H1 (cell line): Measurements from ENCODE around the gene ARNT2.

Source experiments
- ASH2L ChIP-seq: fragments of 200-600, 300-600 bp; sonication (generic); IDR thresholded peaks from one replicate; pipeline ENCODE4 v1.7.1; 2017; ENCODE audit warnings: low read length
- CREB1 ChIP-seq: IDR thresholded peaks from 2 replicates; pipeline ENCODE4 v1.6.1; 2012; ENCODE audit warnings: inconsistent platforms
- EGR1 ChIP-seq: IDR thresholded peaks from 2 replicates; pipeline ENCODE4 v1.6.1; 2011; ENCODE audit warnings: low read depth, low read length, borderline replicate concordance
- EP300 ChIP-seq, 2 experiments: IDR thresholded peaks; 1 replicate in 1 of 2; 2 replicates in 1 of 2; pipeline ENCODE4 v1.6.1; 2011 to 2012; ENCODE audit warnings: low read depth in 2 of 2, low read length in 2 of 2, mild to moderate bottlenecking in 2 of 2, borderline replicate concordance in 1 of 2, inconsistent platforms in 1 of 2, moderate library complexity in 1 of 2
- GABPA ChIP-seq: IDR thresholded peaks from 2 replicates; pipeline ENCODE4 v1.6.1; 2011; ENCODE audit warnings: mild to moderate bottlenecking, low read length, moderate library complexity, borderline replicate concordance; ENCODE audit not compliant: insufficient read depth
- POLR2A ChIP-seq, 2 experiments: IDR thresholded peaks; 1 replicate in 1 of 2; 2 replicates in 1 of 2; pipeline ENCODE4 v1.6.1; 2011; ENCODE audit warnings: low read depth in 2 of 2, low read length in 2 of 2, mild to moderate bottlenecking in 2 of 2; ENCODE audit errors: control extremely low read depth in 1 of 2
- SUZ12 ChIP-seq: fragments of 200-600 bp; sonication (generic); IDR thresholded peaks from 2 replicates; pipeline ENCODE4 v1.6.1; 2012; ENCODE audit warnings: mild to moderate bottlenecking, inconsistent platforms, low read length, moderate library complexity, mixed read lengths
- TCF12 ChIP-seq: IDR thresholded peaks from 2 replicates; pipeline ENCODE4 v1.6.1; 2011; ENCODE audit warnings: low read depth, mild to moderate bottlenecking, low read length
- TF ChIP-seq, protein P1 (sequence below), 3 experiments: IDR thresholded peaks; 1 replicate in 2 of 3; 2 replicates in 1 of 3; pipeline versions ENCODE4 v1.5.1 to v1.6.1; 2011; ENCODE audit warnings: low read length in 3 of 3, mild to moderate bottlenecking in 3 of 3, inconsistent platforms in 2 of 3, low read depth in 1 of 3, moderate library complexity in 1 of 3; ENCODE audit not compliant: insufficient read depth in 1 of 3; ENCODE audit errors: control extremely low read depth in 1 of 3

DNA sequence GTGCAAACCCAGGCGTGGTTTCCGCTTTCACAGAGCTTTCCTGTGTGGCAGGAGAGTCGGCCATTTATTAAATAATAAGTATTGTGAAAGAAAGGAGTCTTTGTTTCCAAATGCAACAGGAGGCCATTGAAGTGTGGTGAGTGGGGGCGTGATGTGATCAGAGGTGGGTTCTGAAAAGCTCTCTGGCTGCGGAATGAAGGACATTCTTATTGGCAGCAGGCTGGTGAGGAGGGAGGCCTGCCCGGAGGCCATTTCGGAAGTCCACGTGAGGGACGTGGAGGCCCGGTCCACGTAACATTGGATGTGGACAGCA lies 11.1 kb downstream of the ARNT2 start:
- TF ChIP-seq, protein P1, sequence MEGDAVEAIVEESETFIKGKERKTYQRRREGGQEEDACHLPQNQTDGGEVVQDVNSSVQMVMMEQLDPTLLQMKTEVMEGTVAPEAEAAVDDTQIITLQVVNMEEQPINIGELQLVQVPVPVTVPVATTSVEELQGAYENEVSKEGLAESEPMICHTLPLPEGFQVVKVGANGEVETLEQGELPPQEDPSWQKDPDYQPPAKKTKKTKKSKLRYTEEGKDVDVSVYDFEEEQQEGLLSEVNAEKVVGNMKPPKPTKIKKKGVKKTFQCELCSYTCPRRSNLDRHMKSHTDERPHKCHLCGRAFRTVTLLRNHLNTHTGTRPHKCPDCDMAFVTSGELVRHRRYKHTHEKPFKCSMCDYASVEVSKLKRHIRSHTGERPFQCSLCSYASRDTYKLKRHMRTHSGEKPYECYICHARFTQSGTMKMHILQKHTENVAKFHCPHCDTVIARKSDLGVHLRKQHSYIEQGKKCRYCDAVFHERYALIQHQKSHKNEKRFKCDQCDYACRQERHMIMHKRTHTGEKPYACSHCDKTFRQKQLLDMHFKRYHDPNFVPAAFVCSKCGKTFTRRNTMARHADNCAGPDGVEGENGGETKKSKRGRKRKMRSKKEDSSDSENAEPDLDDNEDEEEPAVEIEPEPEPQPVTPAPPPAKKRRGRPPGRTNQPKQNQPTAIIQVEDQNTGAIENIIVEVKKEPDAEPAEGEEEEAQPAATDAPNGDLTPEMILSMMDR (IDR thresholded peaks at IDR 0.05; ENCODE audit: control extremely low read depth in 1 of 3, insufficient read depth in 1 of 3, low read depth in 1 of 3, low read length in 3 of 3) = no peak
- TF ChIP-seq TCF12 (no peak), ASH2L (no peak), POLR2A (IDR thresholded peaks at IDR 0.05; ENCODE audit: control extremely low read depth in 1 of 2, low read depth in 2 of 2, low read length in 2 of 2) (no peak), CREB1 (no peak), EGR1 (no peak), SUZ12 (no peak), GABPA (no peak), EP300 (IDR thresholded peaks at IDR 0.05; ENCODE audit: borderline replicate concordance in 1 of 2, low read depth in 2 of 2, low read length in 2 of 2) (no peak)
